HG03135 (cell line): ENCODE results near the gene SLC2A8.

Source experiments
- ATAC-seq: cut with Tn5 transposase; IDR thresholded peaks from one replicate; pipeline ENCODE4 v1.9.1; 2021; ENCODE audit warnings: mild to moderate bottlenecking, moderate library complexity; ENCODE audit not compliant: unreplicated experiment

Gene SLC2A8

GRCh38 chr9:127398715-127399400 lies 1.9 kb downstream of the SLC2A8 start:
- ATAC-seq, result no peak

GRCh38 chr9:127399736-127400269 lies 2.8 kb downstream of the SLC2A8 start:
- no peak for ATAC-seq

- no peak for ATAC-seq
Observed at GRCh38 chr9:127402401-127403090, 5.6 kb downstream of the SLC2A8 start.

GRCh38 chr9:127403507-127404192 lies 6.7 kb downstream of the SLC2A8 start:
- no peak for ATAC-seq

- ATAC-seq, result no peak
Observed at GRCh38 chr9:127404631-127405030, 7.7 kb downstream of the SLC2A8 start.

- no peak for ATAC-seq
Observed at GRCh38 chr9:127405344-127406125, 8.6 kb downstream of the SLC2A8 start.

GRCh38 chr9:127406799-127407491 lies 10.0 kb downstream of the SLC2A8 start:
- no peak for ATAC-seq

GRCh38 chr9:127407492-127407843 lies 10.5 kb downstream of the SLC2A8 start:
- ATAC-seq, result no peak

GRCh38 chr9:127411122-127411521 lies 14.2 kb downstream of the SLC2A8 start:
- ATAC-seq, result no peak

- no peak for ATAC-seq
Observed at GRCh38 chr9:127415141-127415540, 18.2 kb downstream of the SLC2A8 start.

GRCh38 chr9:127415657-127416056 lies 18.7 kb downstream of the SLC2A8 start:
- ATAC-seq, result no peak

GRCh38 chr9:127417131-127418036 lies 20.4 kb downstream of the SLC2A8 start:
- no peak for ATAC-seq

- no peak for ATAC-seq
Observed at GRCh38 chr9:127418037-127418471, 21.1 kb downstream of the SLC2A8 start.

- no peak for ATAC-seq
Observed at GRCh38 chr9:127419348-127419747, 22.4 kb downstream of the SLC2A8 start.

GRCh38 chr9:127421057-127421456 lies 24.1 kb downstream of the SLC2A8 start:
- no peak for ATAC-seq

GRCh38 chr9:127422133-127422782 lies 25.3 kb downstream of the SLC2A8 start:
- no peak for ATAC-seq

GRCh38 chr9:127422787-127423186 lies 25.8 kb downstream of the SLC2A8 start:
- no peak for ATAC-seq

- peak; percentile 8 for ATAC-seq
Observed at GRCh38 chr9:127423476-127423933, 26.5 kb downstream of the SLC2A8 start.
